Transverse colon (tissue), 4 donors: ENCODE measurements around the gene TRH. TPM values are rescaled to one million over a fixed set of nuclear protein-coding genes. Genes with fewer than 3 reads are reported as not detected.

ENCODE experiments used
- DNase-seq: peaks from one replicate; pipeline ENCODE4 v3.0.0-alpha.2; 2019
- H3K27ac ChIP-seq, 4 donors: fragments of 200-600 bp; sonication (generic); 2 replicates each; pipeline ENCODE4 v1.5.1; 2016 to 2018; ENCODE audit warnings: inconsistent platforms in 4 of 4
- H3K27me3 ChIP-seq: fragments of 200-600 bp; sonication (generic); 2 replicates; pipeline ENCODE4 v1.5.1; 2017; ENCODE audit warnings: inconsistent platforms
- H3K36me3 ChIP-seq, 4 donors: fragments of 200-600 bp; sonication (generic); 2 replicates each; pipeline ENCODE4 v1.5.1; 2017 to 2019; ENCODE audit warnings: inconsistent platforms in 4 of 4
- H3K4me1 ChIP-seq, 4 donors: fragments of 200-600 bp; sonication (generic); 2 replicates each; pipeline ENCODE4 v1.5.1; 2017 to 2020; ENCODE audit warnings: inconsistent platforms in 4 of 4
- H3K4me3 ChIP-seq, 4 donors: fragments of 200-600 bp; sonication (generic); 1 replicate in 1 of 4; 2 replicates in 3 of 4; pipeline versions ENCODE4 v1.5.1 to v1.6.1; 2017 to 2019; ENCODE audit warnings: inconsistent platforms in 4 of 4
- H3K9me3 ChIP-seq, 2 donors: fragments of 200-600 bp; sonication (generic); 2 replicates each; pipeline ENCODE4 v1.5.1; 2017 to 2019; ENCODE audit warnings: inconsistent platforms in 2 of 2
- EP300 ChIP-seq: sonication (generic); formaldehyde crosslinking; IDR thresholded peaks from one replicate; pipeline ENCODE4 v1.6.1; 2017; ENCODE audit warnings: antibody characterized with exemption, low read depth
- POLR2A ChIP-seq: fragments of 450-650 bp; IDR thresholded peaks from one replicate; pipeline ENCODE4 v1.6.1; 2016; ENCODE audit warnings: antibody characterized with exemption, mild to moderate bottlenecking, moderate library complexity
- POLR2AphosphoS5 ChIP-seq, 3 donors: sonication (generic); formaldehyde crosslinking; IDR thresholded peaks; one replicate each; pipeline ENCODE4 v1.6.1; 2016; ENCODE audit warnings: antibody characterized with exemption in 3 of 3
- WGBS, 2 donors: methylation state at CpG; one replicate each; pipeline ENCODE4 v1.1.5; 2018; ENCODE audit warnings: low coverage in 1 of 2; 5-methylcytosine and 5-hydroxymethylcytosine counted together
- in situ Hi-C, 4 donors: fragments of 200-750 bp; cut with MboI; loops; one replicate each; pipeline versions ENCODE4 v1.15.0 to v1.15.1; 2017; ENCODE audit warnings: low sequenced_read_pairs in 3 of 4, low pct_ligation_motif_present in 1 of 4, low pct_unique_long_range_greater_than_20kb in 1 of 4
- intact Hi-C: fragments of 100-400 bp; cut with DNase I; formaldehyde crosslinking; loops from one replicate; pipeline ENCODE4 v1.15.1; 2023; ENCODE audit warnings: low total_unique reads
- total RNA-seq, 4 donors: library from RNA; depleted of rRNA; stranded (reverse); fragments of >200 nt; gene quantifications; one replicate each; pipeline ENCODE4 v1.1.0, GENCODE V29; 2016
- TF ChIP-seq, protein P1 (sequence below), 5 experiments: fragments of 200-600 bp in 3 of 5; fragments of 450-650 bp in 2 of 5; sonication (generic) in 3 of 5; IDR thresholded peaks; 1 replicate in 2 of 5; 2 replicates in 3 of 5; pipeline ENCODE4 v1.5.1; 2016 to 2017; ENCODE audit warnings: antibody characterized with exemption in 5 of 5, inconsistent platforms in 3 of 5, mild to moderate bottlenecking in 2 of 5, moderate library complexity in 1 of 5

TRH gene
- total RNA-seq, 4 donors from 2014 or later = not detected

DNA sequence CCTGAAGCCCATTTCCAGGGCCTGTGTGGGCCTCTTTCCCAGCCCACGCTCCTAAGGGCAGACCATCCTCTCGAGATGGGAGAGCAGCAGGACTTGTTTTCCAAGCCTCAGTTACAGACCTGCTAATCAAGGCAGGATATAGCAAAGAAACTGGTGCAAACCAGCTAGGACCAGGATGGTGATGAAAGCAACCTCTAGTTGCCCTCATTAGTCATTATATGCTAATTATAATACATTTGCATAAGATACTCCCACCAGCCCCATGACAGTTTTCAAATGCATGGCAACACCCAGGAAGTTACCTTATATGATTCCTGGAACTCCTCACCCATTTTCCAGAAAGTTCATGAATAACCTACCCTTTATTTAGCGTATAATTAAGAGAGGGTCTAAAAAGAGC is 34.4 kb upstream of the TRH start:
- no peak for DNase-seq
- in situ Hi-C loops = loop anchor here (10.0 to 25.0 kb wide), 3 partner anchors 155 to 453 kb away; no protein-coding TSS in a partner anchor

GRCh38 chr3:129942296-129942695 is 32.2 kb upstream of the TRH start:
- DNase-seq = peak; percentile 36
- peaks cover 0 to 4% (median 0%) of the 10 kb centered on the region in 4 donors for H3K4me1 ChIP-seq
- TF ChIP-seq EP300 = no peak
- TF ChIP-seq, protein P1, sequence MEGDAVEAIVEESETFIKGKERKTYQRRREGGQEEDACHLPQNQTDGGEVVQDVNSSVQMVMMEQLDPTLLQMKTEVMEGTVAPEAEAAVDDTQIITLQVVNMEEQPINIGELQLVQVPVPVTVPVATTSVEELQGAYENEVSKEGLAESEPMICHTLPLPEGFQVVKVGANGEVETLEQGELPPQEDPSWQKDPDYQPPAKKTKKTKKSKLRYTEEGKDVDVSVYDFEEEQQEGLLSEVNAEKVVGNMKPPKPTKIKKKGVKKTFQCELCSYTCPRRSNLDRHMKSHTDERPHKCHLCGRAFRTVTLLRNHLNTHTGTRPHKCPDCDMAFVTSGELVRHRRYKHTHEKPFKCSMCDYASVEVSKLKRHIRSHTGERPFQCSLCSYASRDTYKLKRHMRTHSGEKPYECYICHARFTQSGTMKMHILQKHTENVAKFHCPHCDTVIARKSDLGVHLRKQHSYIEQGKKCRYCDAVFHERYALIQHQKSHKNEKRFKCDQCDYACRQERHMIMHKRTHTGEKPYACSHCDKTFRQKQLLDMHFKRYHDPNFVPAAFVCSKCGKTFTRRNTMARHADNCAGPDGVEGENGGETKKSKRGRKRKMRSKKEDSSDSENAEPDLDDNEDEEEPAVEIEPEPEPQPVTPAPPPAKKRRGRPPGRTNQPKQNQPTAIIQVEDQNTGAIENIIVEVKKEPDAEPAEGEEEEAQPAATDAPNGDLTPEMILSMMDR (IDR thresholded peaks at IDR 0.05) = peak; percentile 58 to 80 (median 68)
- no peak overlapping the region for H3K4me3 ChIP-seq
- H3K27ac ChIP-seq = no peak overlapping the region
- H3K27me3 ChIP-seq = no peaks in the 10 kb centered on the region
- no peaks in the 10 kb centered on the region for H3K9me3 ChIP-seq
- in situ Hi-C loops = loop anchor here (10.0 to 25.0 kb wide), 3 partner anchors 153 to 455 kb away; no protein-coding TSS in a partner anchor
- WGBS, 2 donors = 21% methylated on average over 7 of the region's 7 CpGs; no CpG with 5 or more reads in 1 of the 2 donors
- H3K36me3 ChIP-seq = no peaks in the 10 kb centered on the region
- intact Hi-C loops = loop anchor here (2.0 kb wide), 1 partner anchor 57 kb away; no protein-coding TSS in a partner anchor

More for the DNA sequence above, 34.4 kb upstream of the TRH start:
- H3K27me3 ChIP-seq = no peaks in the 10 kb centered on the region
- WGBS, 2 donors = 78 to 83% methylated on average over 1 to 3 of the region's 3 CpGs
- peaks cover 0 to 8% (median 0%) of the 10 kb centered on the region in 4 donors for H3K4me1 ChIP-seq
- H3K9me3 ChIP-seq = no peaks in the 10 kb centered on the region
- no peak overlapping the region for H3K4me3 ChIP-seq
- H3K36me3 ChIP-seq = no peaks in the 10 kb centered on the region
- H3K27ac ChIP-seq = no peak overlapping the region
- intact Hi-C loops = no loop called here
- TF ChIP-seq POLR2A (no peak), EP300 (no peak), POLR2AphosphoS5 (IDR thresholded peaks at IDR 0.05) (no peak)
- TF ChIP-seq, protein P1 (IDR thresholded peaks at IDR 0.05) = no peak

DNA sequence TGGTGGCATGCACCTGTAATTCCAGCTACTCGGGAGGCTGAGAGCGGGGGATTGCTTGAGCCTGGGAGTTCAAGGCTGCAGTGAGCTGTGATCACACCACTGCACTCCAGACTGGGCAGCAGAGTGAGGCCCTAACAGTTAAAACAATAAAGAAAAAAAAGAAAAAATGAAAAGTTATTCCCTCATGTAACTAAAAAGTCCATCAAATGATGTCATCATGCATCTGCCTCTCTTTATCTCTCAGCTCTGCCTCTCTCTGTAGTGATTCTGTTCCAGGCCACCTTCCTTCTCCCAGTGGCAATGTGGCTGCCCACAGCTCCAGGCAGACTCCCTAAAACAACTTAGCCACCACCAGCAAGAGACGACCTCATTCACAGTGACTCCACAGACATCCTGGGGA is 31.5 kb upstream of the TRH start:
- no peaks in the 10 kb centered on the region for H3K27me3 ChIP-seq
- no peaks in the 10 kb centered on the region for H3K36me3 ChIP-seq
- WGBS, 2 donors = 71% methylated on average over 3 of the region's 3 CpGs; no CpG with 5 or more reads in 1 of the 2 donors
- no peaks in the 10 kb centered on the region for H3K9me3 ChIP-seq
- H3K27ac ChIP-seq = no peak overlapping the region
- intact Hi-C loops (loop anchor here (2.0 kb wide), 1 partner anchor 56 kb away; no protein-coding TSS in a partner anchor), in situ Hi-C loops (loop anchor here (10.0 to 25.0 kb wide), 3 partner anchors 152 to 456 kb away; no protein-coding TSS in a partner anchor)
- TF ChIP-seq POLR2AphosphoS5 (IDR thresholded peaks at IDR 0.05) (no peak), POLR2A (no peak), EP300 (no peak)
- TF ChIP-seq, protein P1 (IDR thresholded peaks at IDR 0.05) = no peak
- no peak overlapping the region for H3K4me3 ChIP-seq
- DNase-seq = no peak
- no peaks in the 10 kb centered on the region for H3K4me1 ChIP-seq

GRCh38 chr3:129944709-129945108 is 29.8 kb upstream of the TRH start:
- no peak for TF ChIP-seq POLR2AphosphoS5 (IDR thresholded peaks at IDR 0.05)
- TF ChIP-seq, protein P1 (IDR thresholded peaks at IDR 0.05) = no peak
- TF ChIP-seq EP300 = no peak
- TF ChIP-seq POLR2A = no peak
- no peaks in the 10 kb centered on the region for H3K9me3 ChIP-seq
- H3K4me3 ChIP-seq = no peak overlapping the region
- WGBS, 2 donors = 89 to 90% methylated on average over 4 to 7 of the region's 7 CpGs
- H3K27me3 ChIP-seq = no peaks in the 10 kb centered on the region
- no peak overlapping the region for H3K27ac ChIP-seq
- in situ Hi-C loops = loop anchor here (10.0 to 25.0 kb wide), 3 partner anchors 150 to 457 kb away; no protein-coding TSS in a partner anchor
- no peaks in the 10 kb centered on the region for H3K36me3 ChIP-seq
- H3K4me1 ChIP-seq = no peaks in the 10 kb centered on the region
- intact Hi-C loops = no loop called here
- no peak for DNase-seq
